Testis (tissue), 3 donors: ENCODE measurements around the gene OR52W1. TPM values are rescaled to one million over a fixed set of nuclear protein-coding genes. Genes with fewer than 3 reads are reported as not detected.
A peak's percentile ranks its signal among the peaks of the same experiment; 100 is the strongest.

Experiments used
- DNase-seq: peaks from one replicate; pipeline ENCODE4 v3.0.0-alpha.2; 2019
- H3K27ac ChIP-seq, 2 donors: fragments of 200-600 bp; sonication (generic); one replicate each; pipeline ENCODE4 v1.5.1; 2019
- H3K27me3 ChIP-seq: fragments of 200-600 bp; sonication (generic); one replicate; pipeline ENCODE4 v1.5.1; 2019
- H3K36me3 ChIP-seq: fragments of 200-600 bp; sonication (generic); one replicate; pipeline ENCODE4 v1.5.1; 2017; ENCODE audit warnings: low read depth; ENCODE audit errors: missing control alignments
- H3K4me1 ChIP-seq: fragments of 200-600 bp; sonication (generic); one replicate; pipeline ENCODE4 v1.5.1; 2019
- H3K4me3 ChIP-seq, 2 donors: fragments of 200-600 bp; sonication (generic); one replicate each; pipeline ENCODE4 v1.5.1; 2017 to 2019
- H3K9me3 ChIP-seq: fragments of 200-600 bp; sonication (generic); one replicate; pipeline ENCODE4 v1.5.1; 2017
- CTCF ChIP-seq, 3 experiments: fragments of 450-650 bp in 2 of 3; fragments of 200-600 bp in 1 of 3; sonication (generic) in 1 of 3; IDR thresholded peaks; one replicate each; pipeline ENCODE4 v1.5.1; 2016 to 2019; ENCODE audit warnings: antibody characterized with exemption in 3 of 3, mild to moderate bottlenecking in 2 of 3, moderate library complexity in 1 of 3
- POLR2A ChIP-seq: fragments of 450-650 bp; IDR thresholded peaks from one replicate; pipeline ENCODE4 v1.6.1; 2017; ENCODE audit warnings: antibody characterized with exemption, mild to moderate bottlenecking, moderate library complexity
- WGBS, 2 donors: methylation state at CpG; one replicate each; pipeline ENCODE4 v1.1.5; 2018; 5-methylcytosine and 5-hydroxymethylcytosine counted together
- intact Hi-C: fragments of 100-400 bp; cut with DNase I; formaldehyde crosslinking; loops from one replicate; pipeline ENCODE4 v1.15.1; 2023; ENCODE audit warnings: low total_unique reads
- polyA plus RNA-seq: library from polyadenylated mRNA; stranded (reverse); fragments of 350-450 nt; fragmentation: Illumina TruSeq; extraction: RNeasy Lipid Tissue Mini Kit (QIAGEN cat#74804); gene quantifications from one replicate; pipeline ENCODE4 v1.2.3, GENCODE V29; 2014; ENCODE audit warnings: low read depth, low replicate concordance; ENCODE audit not compliant: insufficient read depth
- total RNA-seq, 2 donors: library from RNA; depleted of rRNA; stranded (reverse); fragments of >200 nt; gene quantifications; one replicate each; pipeline ENCODE4 v1.2.3, GENCODE V29; 2016

OR52W1 gene
- total and polyA plus RNA-seq, 3 donors from 2014 or later: not detected

DNA sequence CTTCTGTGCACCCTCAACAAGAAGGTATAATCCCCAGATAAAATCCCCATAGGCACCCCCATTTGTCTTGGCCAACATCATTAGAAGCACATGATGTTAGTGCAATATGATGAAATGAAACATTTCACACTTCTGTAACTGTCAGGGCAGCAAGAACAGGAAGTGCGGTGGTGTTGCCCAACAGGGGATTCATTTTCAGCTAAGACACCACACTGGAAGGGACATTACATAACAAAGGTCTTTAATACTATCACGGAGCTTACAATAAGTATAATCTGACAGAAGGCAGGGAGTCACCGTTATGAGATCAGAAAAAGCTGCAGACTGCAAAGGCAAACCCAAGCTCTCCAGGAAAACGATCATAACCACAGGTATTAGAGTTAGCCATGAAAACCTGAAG, 2.0 kb downstream of the OR52W1 start:
- Histone ChIP-seq H3K36me3 (no peaks in the 10 kb centered on the region), H3K27ac (no peak overlapping the region), H3K4me1 (no peaks in the 10 kb centered on the region), H3K9me3 (no peaks in the 10 kb centered on the region), H3K4me3 (no peak overlapping the region), H3K27me3 (no peaks in the 10 kb centered on the region)
- WGBS, 2 donors: 78 to 85% methylated on average over 4 of the region's 4 CpGs
- TF ChIP-seq POLR2A (no peak), CTCF (IDR thresholded peaks at IDR 0.05) (no peak)
- peak; percentile 60 for DNase-seq
- intact Hi-C loops: no loop called here

- intact Hi-C loops: no loop called here
- H3K27me3 ChIP-seq: no peaks in the 10 kb centered on the region
- no peak overlapping the region for H3K27ac ChIP-seq
- 72 to 87% methylated on average over 2 of the region's 2 CpGs for WGBS, 2 donors
- H3K4me1 ChIP-seq: no peaks in the 10 kb centered on the region
- H3K36me3 ChIP-seq: no peaks in the 10 kb centered on the region
- H3K4me3 ChIP-seq: no peak overlapping the region
- TF ChIP-seq CTCF (IDR thresholded peaks at IDR 0.05) (no peak), POLR2A (no peak)
- no peak for DNase-seq
- no peaks in the 10 kb centered on the region for H3K9me3 ChIP-seq
These were observed 2.5 kb downstream of the OR52W1 start for GRCh38 chr11:6201481-6201880.

- Histone ChIP-seq H3K4me1 (no peaks in the 10 kb centered on the region), H3K4me3 (no peak overlapping the region), H3K9me3 (no peaks in the 10 kb centered on the region), H3K27ac (no peak overlapping the region), H3K36me3 (no peaks in the 10 kb centered on the region), H3K27me3 (no peaks in the 10 kb centered on the region)
- intact Hi-C loops: no loop called here
- 66 to 81% methylated on average over 1 of the region's 1 CpG for WGBS, 2 donors
- DNase-seq: no peak
- TF ChIP-seq POLR2A (no peak), CTCF (IDR thresholded peaks at IDR 0.05) (no peak)
These were observed 3.0 kb downstream of the OR52W1 start for GRCh38 chr11:6202041-6202440.

DNA sequence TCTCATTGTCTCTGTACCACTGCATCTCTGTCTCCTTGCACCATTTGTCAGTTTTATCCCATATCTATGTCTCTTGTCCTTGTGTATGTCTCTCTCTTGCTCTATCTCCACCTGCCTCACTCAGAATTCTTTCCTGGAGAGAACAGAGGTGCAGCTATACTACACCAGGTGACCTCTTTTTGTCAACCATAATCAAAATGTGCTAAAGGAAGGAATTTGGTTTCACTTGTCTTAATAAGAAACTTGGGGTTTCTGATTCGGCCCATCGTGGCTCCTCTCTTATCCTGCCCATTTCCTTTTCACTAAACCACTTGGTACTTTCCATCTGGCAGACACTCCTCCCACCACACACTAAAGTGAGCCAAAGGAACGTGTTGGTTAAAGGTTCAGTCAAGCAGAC, 4.3 kb downstream of the OR52W1 start:
- no peak for DNase-seq
- no peaks in the 10 kb centered on the region for H3K4me1 ChIP-seq
- intact Hi-C loops: no loop called here
- no peaks in the 10 kb centered on the region for H3K27me3 ChIP-seq
- TF ChIP-seq CTCF (IDR thresholded peaks at IDR 0.05) (no peak), POLR2A (no peak)
- no peaks in the 10 kb centered on the region for H3K9me3 ChIP-seq
- no peak overlapping the region for H3K4me3 ChIP-seq
- WGBS, 2 donors: 73 to 76% methylated on average over 3 of the region's 3 CpGs
- H3K36me3 ChIP-seq: no peaks in the 10 kb centered on the region
- H3K27ac ChIP-seq: no peak overlapping the region

DNA sequence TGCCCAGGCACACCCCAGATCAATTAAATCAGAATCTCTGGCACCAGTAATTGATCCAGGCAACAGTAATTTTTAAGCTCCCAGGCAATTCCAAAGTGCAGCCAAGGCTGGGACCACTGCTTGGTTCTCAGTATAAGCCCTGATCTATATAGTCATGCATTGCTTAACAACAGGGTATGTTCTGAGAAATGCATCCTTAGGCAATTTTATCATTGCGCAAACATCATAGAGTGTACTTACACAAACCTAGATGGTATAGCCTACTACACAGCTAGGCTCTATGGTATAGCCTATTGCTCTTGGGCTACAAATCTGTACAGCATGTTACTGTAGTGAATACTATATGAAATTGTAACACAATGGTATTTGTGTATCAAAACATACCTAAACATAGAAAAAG, 5.7 kb downstream of the OR52W1 start:
- H3K27ac ChIP-seq: no peak overlapping the region
- intact Hi-C loops: no loop called here
- H3K36me3 ChIP-seq: no peaks in the 10 kb centered on the region
- no peak for DNase-seq
- WGBS, 2 donors: 91 to 100% methylated on average over 1 of the region's 1 CpG
- H3K4me3 ChIP-seq: no peak overlapping the region
- H3K27me3 ChIP-seq: no peaks in the 10 kb centered on the region
- H3K4me1 ChIP-seq: no peaks in the 10 kb centered on the region
- TF ChIP-seq CTCF (IDR thresholded peaks at IDR 0.05): no peak
- no peak for TF ChIP-seq POLR2A
- no peaks in the 10 kb centered on the region for H3K9me3 ChIP-seq
